Measurements from ENCODE around the gene SLC6A6. TPM values are rescaled to one million over a fixed set of nuclear protein-coding genes. Genes with fewer than 3 reads are reported as not detected.
A peak's percentile ranks its signal among the peaks of the same experiment; 100 is the strongest.

Gene SLC6A6
- total and polyA plus RNA-seq, 11 donors, result 9.1 to 121 (median 34.9) TPM

DNA sequence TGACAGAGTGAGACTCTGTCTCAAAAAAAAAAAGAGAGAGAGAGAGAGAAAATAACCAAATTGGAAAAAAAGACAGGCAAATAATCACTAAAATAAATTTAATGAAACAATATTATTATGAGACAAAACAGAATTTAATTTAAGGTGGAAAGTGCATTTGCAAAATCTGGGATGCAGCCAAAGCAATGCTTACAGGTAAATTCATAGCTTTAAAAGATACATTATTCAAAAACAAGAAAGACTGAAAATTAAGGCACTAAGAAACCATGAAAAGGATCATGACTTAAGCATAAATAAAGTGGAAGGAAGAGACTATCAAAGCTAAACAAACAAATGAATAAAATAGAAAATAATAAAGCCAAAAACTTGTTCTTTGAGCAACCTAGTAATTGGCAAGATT is 100.1 kb downstream of the SLC6A6 start:
- H3K4me3 ChIP-seq, result no peak overlapping the region
- H3K27ac ChIP-seq, result no peak overlapping the region
- ATAC-seq (no peak), DNase-seq (no peak)
- intact Hi-C loops (cut with DNase I), result loop anchor here in 2 of 10 donors (10.0 kb wide), 2 partner anchors 132 to 142 kb away; no protein-coding TSS in a partner anchor
- no peaks in the 10 kb centered on the region for H3K4me1 ChIP-seq
- H3K9me3 ChIP-seq, result peaks cover 0 to 40% (median 10%) of the 10 kb centered on the region in 12 donors
- no peak for TF ChIP-seq POLR2A (IDR thresholded peaks at IDR 0.05)
- TF ChIP-seq, protein P1, sequence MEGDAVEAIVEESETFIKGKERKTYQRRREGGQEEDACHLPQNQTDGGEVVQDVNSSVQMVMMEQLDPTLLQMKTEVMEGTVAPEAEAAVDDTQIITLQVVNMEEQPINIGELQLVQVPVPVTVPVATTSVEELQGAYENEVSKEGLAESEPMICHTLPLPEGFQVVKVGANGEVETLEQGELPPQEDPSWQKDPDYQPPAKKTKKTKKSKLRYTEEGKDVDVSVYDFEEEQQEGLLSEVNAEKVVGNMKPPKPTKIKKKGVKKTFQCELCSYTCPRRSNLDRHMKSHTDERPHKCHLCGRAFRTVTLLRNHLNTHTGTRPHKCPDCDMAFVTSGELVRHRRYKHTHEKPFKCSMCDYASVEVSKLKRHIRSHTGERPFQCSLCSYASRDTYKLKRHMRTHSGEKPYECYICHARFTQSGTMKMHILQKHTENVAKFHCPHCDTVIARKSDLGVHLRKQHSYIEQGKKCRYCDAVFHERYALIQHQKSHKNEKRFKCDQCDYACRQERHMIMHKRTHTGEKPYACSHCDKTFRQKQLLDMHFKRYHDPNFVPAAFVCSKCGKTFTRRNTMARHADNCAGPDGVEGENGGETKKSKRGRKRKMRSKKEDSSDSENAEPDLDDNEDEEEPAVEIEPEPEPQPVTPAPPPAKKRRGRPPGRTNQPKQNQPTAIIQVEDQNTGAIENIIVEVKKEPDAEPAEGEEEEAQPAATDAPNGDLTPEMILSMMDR (IDR thresholded peaks at IDR 0.05), result no peak
- no peaks in the 10 kb centered on the region for H3K27me3 ChIP-seq
- H3K36me3 ChIP-seq, result peaks cover 0 to 78% (median 32%) of the 10 kb centered on the region in 9 donors

GRCh38 chr3:14503033-14503705 is 100.8 kb downstream of the SLC6A6 start:
- H3K27ac ChIP-seq, result no peak overlapping the region
- 80 to 89% (median 89%) methylated on average over 6 to 12 of the region's 12 CpGs for WGBS, 4 donors
- no peak for ATAC-seq
- no peak overlapping the region for H3K4me3 ChIP-seq
- TF ChIP-seq, protein P1 (IDR thresholded peaks at IDR 0.05), result no peak
- no peak for TF ChIP-seq POLR2A (IDR thresholded peaks at IDR 0.05)
- H3K9me3 ChIP-seq, result peaks cover 0 to 40% (median 10%) of the 10 kb centered on the region in 12 donors
- H3K4me1 ChIP-seq, result no peaks in the 10 kb centered on the region
- H3K36me3 ChIP-seq, result peaks cover 0 to 73% (median 31%) of the 10 kb centered on the region in 9 donors
- no peaks in the 10 kb centered on the region for H3K27me3 ChIP-seq
- intact Hi-C loops (cut with DNase I), result loop anchor here in 2 of 10 donors (10.0 kb wide), 2 partner anchors 132 to 142 kb away; no protein-coding TSS in a partner anchor
- no peak for DNase-seq

DNA sequence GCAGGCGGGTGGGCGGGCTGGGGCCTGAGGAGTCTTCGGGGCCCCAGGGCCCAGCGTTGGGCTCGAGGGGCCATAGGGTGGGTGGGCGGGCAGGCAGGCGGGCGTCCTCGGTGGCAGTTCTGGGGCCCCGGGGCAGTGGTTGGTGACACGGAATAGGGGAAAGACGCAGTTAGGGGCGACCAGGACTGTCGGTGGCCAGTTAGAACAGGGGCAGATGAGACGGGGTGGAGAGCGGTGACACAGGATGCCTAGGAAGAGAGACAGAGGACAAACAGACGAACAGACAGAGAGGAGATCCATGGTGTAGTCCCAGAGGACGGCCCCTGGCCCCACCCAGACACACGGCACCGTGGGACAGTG is 101.3 kb downstream of the SLC6A6 start:
- Histone ChIP-seq H3K27me3 (no peaks in the 10 kb centered on the region), H3K27ac (no peak overlapping the region), H3K36me3 (peaks cover 0 to 68% (median 31%) of the 10 kb centered on the region in 9 donors), H3K4me1 (peaks cover 0 to under 1% (median 0%) of the 10 kb centered on the region in 12 donors), H3K9me3 (peaks cover 0 to 40% (median 10%) of the 10 kb centered on the region in 12 donors), H3K4me3 (no peak overlapping the region)
- intact Hi-C loops (cut with DNase I), result loop anchor here in 2 of 10 donors (10.0 kb wide), 2 partner anchors 131 to 141 kb away; no protein-coding TSS in a partner anchor
- no peak for ATAC-seq
- peak in 1 of 5 donors; percentile 48 for DNase-seq
- TF ChIP-seq, protein P1 (IDR thresholded peaks at IDR 0.05), result no peak
- no peak for TF ChIP-seq POLR2A (IDR thresholded peaks at IDR 0.05)
- 91 to 92% (median 91%) methylated on average over 20 of the region's 20 CpGs for WGBS, 4 donors

GRCh38 chr3:14505001-14505802 is 102.8 kb downstream of the SLC6A6 start:
- no peak overlapping the region for H3K4me3 ChIP-seq
- DNase-seq, result peak in 1 of 5 donors; percentile 13
- TF ChIP-seq, protein P1 (IDR thresholded peaks at IDR 0.05), result no peak
- no peak for TF ChIP-seq POLR2A (IDR thresholded peaks at IDR 0.05)
- no peak overlapping the region for H3K27ac ChIP-seq
- no peak for ATAC-seq
- WGBS, 4 donors, result 84 to 87% (median 85%) methylated on average over 20 to 22 of the region's 22 CpGs
- peaks cover 0 to 9% (median 4%) of the 10 kb centered on the region in 12 donors for H3K4me1 ChIP-seq
- peaks cover 0 to 53% (median 19%) of the 10 kb centered on the region in 9 donors for H3K36me3 ChIP-seq
- intact Hi-C loops (cut with DNase I), result loop anchor here in 4 of 10 donors (5.0 to 10.0 kb wide), 4 partner anchors 130 to 417 kb away; partner anchors contain the start of gene CCDC174 (in 1 of the 4)
- peaks cover 0 to 32% (median 10%) of the 10 kb centered on the region in 12 donors for H3K9me3 ChIP-seq
- no peaks in the 10 kb centered on the region for H3K27me3 ChIP-seq
